Keratinocyte (primary cell): Measurements from ENCODE around the gene INTU.

Source experiments
- CTCF ChIP-seq, 3 experiments: IDR thresholded peaks in 1 of 3; conservative IDR thresholded peaks in 1 of 3; optimal IDR thresholded peaks in 1 of 3; 2 replicates in 2 of 3; 3 replicates in 1 of 3; pipeline versions ENCODE3 to v1.5.1; 2011; ENCODE audit warnings: low read length in 3 of 3, mild to moderate bottlenecking in 3 of 3, moderate library complexity in 2 of 3, control low read depth in 1 of 3, inconsistent platforms in 1 of 3; ENCODE audit not compliant: insufficient read depth in 2 of 3; ENCODE audit errors: extremely low read depth in 1 of 3
- EZH2 ChIP-seq: IDR thresholded peaks from one replicate; pipeline ENCODE4 v1.6.1; 2012; ENCODE audit warnings: inconsistent platforms, mild to moderate bottlenecking, low read length, moderate library complexity

GRCh38 chr4:127618427-127618826 lies 14.3 kb upstream of the INTU start:
- TF ChIP-seq CTCF (optimal IDR thresholded peaks at IDR 0.05 in 1 of 3, IDR thresholded peaks at IDR 0.05 in 1 of 3, conservative IDR thresholded peaks at IDR 0.05 in 1 of 3; ENCODE audit: extremely low read depth in 1 of 3, insufficient read depth in 2 of 3, low read length in 3 of 3) (no peak), EZH2 (no peak)
